Measurements from ENCODE around the gene ULK3. TPM values are rescaled to one million over a fixed set of nuclear protein-coding genes. Genes with fewer than 3 reads are reported as not detected.

Gene ULK3
- total RNA-seq, result 100 to 1,000 TPM; 138 to 473 (median 312) TPM

GRCh38 chr15:74842581-74843444, at the start of gene ULK3:
Gene ULK3 (minus strand): TSS chr15:74843156. CDS start chr15:74843105, 51 bp downstream.
- peak within 1 kb of the TSS; percentile 87 to 95 (median 92) for H3K27ac ChIP-seq
- no peaks in the 10 kb centered on the region for H3K27me3 ChIP-seq
- no peaks in the 10 kb centered on the region for H3K9me3 ChIP-seq
- intact Hi-C loops (cut with DNase I; ENCODE audit: low total_unique reads), result loop anchor here (5.0 to 10.0 kb wide), 2 partner anchors 61 to 112 kb away; partner anchors contain the start of genes CSK and RPP25
- H3K4me1 ChIP-seq, result peaks cover 19 to 30% (median 25%) of the 10 kb centered on the region in 4 donors
- peak; percentile 74 for TF ChIP-seq POLR2A (IDR thresholded peaks at IDR 0.05)
- peak; percentile 68 to 84 (median 73) for TF ChIP-seq CTCF (IDR thresholded peaks at IDR 0.05)
- TF ChIP-seq POLR2AphosphoS5 (IDR thresholded peaks at IDR 0.05), result peak; percentile 65 to 77 (median 65)
- TF ChIP-seq EP300 (IDR thresholded peaks at IDR 0.05; ENCODE audit: low read depth), result no peak
- in situ Hi-C loops (cut with MboI; ENCODE audit: low pct_ligation_motif_present in 1 of 4, low pct_unique_long_range_greater_than_20kb in 1 of 4, low sequenced_read_pairs in 3 of 4), result no loop called here
- peak within 1 kb of the TSS; percentile 71 to 90 (median 77) for H3K4me3 ChIP-seq
- peaks cover 0 to 14% (median 3%) of the 10 kb centered on the region in 4 donors for H3K36me3 ChIP-seq
- DNase-seq, result peak; percentile 93
- WGBS, 2 donors (ENCODE audit: low coverage in 1 of 2), result 1% methylated on average over 19 of the region's 84 CpGs; no CpG with 5 or more reads in 1 of the 2 donors

GRCh38 chr15:74892313-74892712, 49.4 kb upstream of the ULK3 start:
- peaks cover 3 to 42% (median 32%) of the 10 kb centered on the region in 4 donors for H3K4me1 ChIP-seq
- H3K36me3 ChIP-seq, result no peaks in the 10 kb centered on the region
- no peaks in the 10 kb centered on the region for H3K27me3 ChIP-seq
- TF ChIP-seq CTCF (IDR thresholded peaks at IDR 0.05), result no peak
- no peak for TF ChIP-seq EP300 (IDR thresholded peaks at IDR 0.05; ENCODE audit: low read depth)
- TF ChIP-seq POLR2AphosphoS5 (IDR thresholded peaks at IDR 0.05), result no peak
- no peak for TF ChIP-seq POLR2A (IDR thresholded peaks at IDR 0.05)
- H3K9me3 ChIP-seq, result no peaks in the 10 kb centered on the region
- in situ Hi-C loops (cut with MboI; ENCODE audit: low pct_ligation_motif_present in 1 of 4, low pct_unique_long_range_greater_than_20kb in 1 of 4, low sequenced_read_pairs in 3 of 4) (no loop called here), intact Hi-C loops (cut with DNase I; ENCODE audit: low total_unique reads) (no loop called here)
- peak overlapping the region; percentile 82 to 89 (median 84) for H3K27ac ChIP-seq
- WGBS, 2 donors (ENCODE audit: low coverage in 1 of 2), result 20 to 87% methylated on average over 1 to 3 of the region's 3 CpGs
- DNase-seq, result peak; percentile 54
- H3K4me3 ChIP-seq, result no peak overlapping the region

- Histone ChIP-seq H3K27me3 (no peaks in the 10 kb centered on the region), H3K4me3 (no peak overlapping the region), H3K9me3 (no peaks in the 10 kb centered on the region), H3K36me3 (no peaks in the 10 kb centered on the region), H3K4me1 (peaks cover 3 to 42% (median 32%) of the 10 kb centered on the region in 4 donors), H3K27ac (peak overlapping the region; percentile 82 to 89 (median 84))
- WGBS, 2 donors (ENCODE audit: low coverage in 1 of 2), result 80% methylated on average over 1 to 3 of the region's 3 CpGs
- TF ChIP-seq POLR2AphosphoS5 (IDR thresholded peaks at IDR 0.05), result peak; percentile 21 to 77 (median 72)
- peak; percentile 8 for TF ChIP-seq POLR2A (IDR thresholded peaks at IDR 0.05)
- no peak for TF ChIP-seq CTCF (IDR thresholded peaks at IDR 0.05)
- peak; percentile 66 for TF ChIP-seq EP300 (IDR thresholded peaks at IDR 0.05; ENCODE audit: low read depth)
- DNase-seq, result peak; percentile 85
- in situ Hi-C loops (cut with MboI; ENCODE audit: low pct_ligation_motif_present in 1 of 4, low pct_unique_long_range_greater_than_20kb in 1 of 4, low sequenced_read_pairs in 3 of 4), result no loop called here
- intact Hi-C loops (cut with DNase I; ENCODE audit: low total_unique reads), result no loop called here
These were observed 48.5 kb upstream of the ULK3 start for GRCh38 chr15:74891469-74891868.

- Histone ChIP-seq H3K27ac (peak overlapping the region; percentile 82 to 89 (median 84)), H3K9me3 (no peaks in the 10 kb centered on the region), H3K4me3 (peak overlapping the region; percentile 56 to 98 (median 76)), H3K27me3 (no peaks in the 10 kb centered on the region), H3K4me1 (peaks cover 3 to 49% (median 32%) of the 10 kb centered on the region in 4 donors), H3K36me3 (no peaks in the 10 kb centered on the region)
- TF ChIP-seq POLR2AphosphoS5 (IDR thresholded peaks at IDR 0.05) (no peak), POLR2A (IDR thresholded peaks at IDR 0.05) (no peak), EP300 (IDR thresholded peaks at IDR 0.05; ENCODE audit: low read depth) (no peak), CTCF (IDR thresholded peaks at IDR 0.05) (no peak)
- intact Hi-C loops (cut with DNase I; ENCODE audit: low total_unique reads) (no loop called here), in situ Hi-C loops (cut with MboI; ENCODE audit: low pct_ligation_motif_present in 1 of 4, low pct_unique_long_range_greater_than_20kb in 1 of 4, low sequenced_read_pairs in 3 of 4) (no loop called here)
- no peak for DNase-seq
- 15% methylated on average over 1 of the region's 1 CpG; no CpG with 5 or more reads in 1 of the 2 donors for WGBS, 2 donors (ENCODE audit: low coverage in 1 of 2)
These were observed 47.7 kb upstream of the ULK3 start for GRCh38 chr15:74890665-74890960.
